GM19023 (cell line): ENCODE results near the gene CNTNAP5.

Experiments used
- ATAC-seq: cut with Tn5 transposase; IDR thresholded peaks from one replicate; pipeline ENCODE4 v1.9.1; 2021; ENCODE audit warnings: mild to moderate bottlenecking, moderate library complexity; ENCODE audit not compliant: unreplicated experiment

CNTNAP5 gene

DNA sequence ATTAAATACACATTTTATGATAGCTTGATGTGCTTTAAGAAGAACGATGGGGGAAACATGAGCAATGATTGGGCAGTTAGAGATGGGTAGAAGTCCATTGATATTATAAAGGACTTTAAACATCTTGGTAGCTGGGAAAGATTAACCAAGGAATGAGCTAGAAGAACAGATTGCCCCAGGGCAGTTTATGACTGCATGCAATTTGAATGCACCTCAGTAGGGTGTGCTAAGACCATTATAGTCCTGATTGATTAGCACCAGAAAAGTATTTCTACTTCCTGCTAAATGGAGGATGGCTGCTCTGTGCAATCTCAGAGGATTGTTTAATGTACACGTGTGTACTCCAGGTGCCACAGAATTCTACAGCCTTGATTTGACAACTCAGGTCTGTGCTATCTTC, 641.9 kb downstream of the CNTNAP5 start:
- ATAC-seq: no peak

DNA sequence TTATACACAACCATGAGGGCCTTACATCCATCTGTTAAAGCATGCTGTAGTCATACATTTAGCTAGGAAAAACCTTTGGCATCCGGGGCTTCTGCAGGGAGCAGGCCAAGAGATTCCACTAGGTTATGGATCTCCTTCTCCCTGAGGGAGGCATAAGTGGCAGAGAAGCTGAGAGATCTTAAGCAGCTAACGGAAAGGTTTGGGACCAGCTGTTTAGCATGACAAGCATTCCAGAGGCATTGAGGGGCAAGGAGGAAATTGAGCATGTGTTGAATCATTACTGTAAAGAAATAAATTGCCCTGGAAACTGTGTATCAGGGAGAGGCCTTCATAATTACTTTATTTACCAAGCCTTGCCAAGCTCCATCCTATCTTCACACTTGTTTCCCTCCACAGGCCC, 643.1 kb downstream of the CNTNAP5 start:
- ATAC-seq: no peak

DNA sequence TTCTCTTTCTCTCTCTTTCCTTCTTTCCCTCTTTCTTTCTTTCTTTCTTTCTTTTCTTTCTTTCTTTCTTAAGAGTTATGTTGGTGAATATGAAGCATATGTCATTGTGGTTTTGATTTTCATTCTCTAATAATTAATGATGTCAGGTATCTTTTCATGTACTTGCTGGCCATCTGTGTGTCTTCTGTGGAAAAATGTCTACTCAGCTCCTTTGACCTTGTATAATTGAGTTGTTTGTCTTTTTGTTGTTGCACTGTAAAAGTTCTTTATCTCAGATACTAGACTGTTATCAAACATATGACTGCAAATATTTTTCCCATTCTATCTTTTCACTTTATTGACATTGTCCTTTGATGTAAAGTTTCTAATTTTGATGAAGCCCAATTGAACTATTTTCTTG, 645.1 kb downstream of the CNTNAP5 start:
- ATAC-seq: no peak

DNA sequence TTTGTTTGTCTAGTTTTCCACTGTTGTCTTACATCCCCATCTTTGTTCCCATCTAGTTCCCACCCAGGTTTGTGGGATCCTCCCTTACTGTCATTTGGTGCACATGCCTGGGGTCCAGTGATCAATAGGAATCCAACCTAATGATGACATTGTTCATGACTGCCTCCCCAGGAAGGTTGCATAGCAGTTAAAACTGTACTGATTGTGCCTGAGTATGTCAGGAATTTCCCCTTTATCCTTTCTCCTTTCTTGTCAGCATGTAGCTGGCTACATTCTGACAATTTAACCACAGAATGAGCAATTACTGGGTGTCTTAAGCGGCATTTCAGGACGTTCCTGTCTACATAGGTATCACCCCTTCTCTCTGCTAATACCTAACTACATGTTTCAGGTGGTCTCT, 653.0 kb downstream of the CNTNAP5 start:
- no peak for ATAC-seq

DNA sequence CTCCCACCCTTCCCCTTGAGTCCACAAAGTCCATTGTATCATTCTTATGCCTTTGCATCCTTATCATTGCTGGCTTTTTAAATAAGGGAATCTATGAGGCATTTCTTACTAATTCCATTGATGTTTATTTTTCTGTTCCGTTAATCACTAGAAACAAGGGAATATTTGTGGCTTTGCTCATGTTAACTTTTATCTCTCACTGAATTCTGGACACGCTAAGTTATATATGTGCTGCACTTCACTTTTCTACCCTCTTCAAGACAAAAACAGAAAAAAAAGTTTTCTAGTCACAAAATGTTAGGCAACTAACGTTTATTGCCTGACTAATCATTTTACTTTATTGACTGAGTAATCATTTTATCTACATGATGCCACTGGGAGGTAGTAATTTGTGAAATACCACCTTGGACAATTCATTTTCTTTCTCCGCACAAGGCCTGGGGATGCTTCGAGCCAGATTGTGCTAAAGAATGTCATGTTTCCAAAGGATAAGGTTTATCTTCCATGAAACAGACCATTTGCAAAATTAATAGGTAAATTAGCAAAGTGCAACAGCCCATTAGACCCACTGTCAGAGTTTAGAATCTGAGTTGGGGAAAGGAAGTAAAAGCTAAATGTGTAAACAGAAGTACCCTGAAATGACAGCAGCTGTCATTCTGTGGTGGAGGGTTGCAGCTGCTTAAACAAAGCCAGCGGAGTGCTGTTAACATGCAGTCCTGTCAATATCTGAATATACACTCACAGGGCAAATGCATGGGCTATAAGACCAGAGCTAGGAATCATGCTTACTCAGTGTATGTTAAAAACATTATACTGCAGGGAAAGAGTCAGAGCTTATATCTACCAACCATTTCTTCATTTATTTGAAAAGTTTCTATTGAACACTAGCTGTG, 658.7 kb downstream of the CNTNAP5 start:
- no peak for ATAC-seq

DNA sequence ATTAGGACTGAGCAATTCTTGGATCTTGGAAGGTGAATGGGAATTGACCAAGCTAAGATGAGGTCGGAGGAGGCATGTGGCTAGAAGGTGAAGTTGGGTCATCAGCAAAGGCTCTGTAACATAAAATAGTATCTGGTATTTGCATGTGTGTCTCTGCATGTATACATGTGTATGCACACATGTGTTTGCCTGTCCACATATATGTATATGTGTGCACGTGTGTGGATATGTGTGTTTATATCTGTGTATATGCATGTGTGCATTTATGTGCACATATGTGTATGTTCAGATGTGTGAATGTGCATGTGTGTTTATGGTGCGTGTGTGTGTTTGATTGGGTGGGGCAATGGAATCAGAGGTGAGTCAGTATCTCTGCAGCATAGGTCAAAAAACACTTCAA, 664.3 kb downstream of the CNTNAP5 start:
- ATAC-seq: no peak

DNA sequence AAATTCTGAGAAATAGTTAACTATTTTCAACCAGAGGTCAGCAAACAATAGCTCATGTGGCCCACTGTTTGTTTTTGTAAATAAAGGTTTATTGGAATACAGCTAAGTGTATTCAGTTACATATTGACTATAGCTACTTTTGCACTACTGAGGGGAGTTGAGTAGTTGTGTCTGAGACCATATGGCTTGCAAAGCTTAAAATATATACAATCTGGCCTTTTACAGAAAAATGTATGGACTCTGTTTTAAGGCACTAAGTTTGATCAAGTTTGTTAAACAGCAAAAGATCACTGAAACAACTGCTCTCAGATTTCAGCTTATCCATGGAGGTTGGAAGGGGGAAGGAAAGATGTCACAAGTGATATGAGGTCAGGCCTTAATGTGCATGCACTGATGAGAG, 667.1 kb downstream of the CNTNAP5 start:
- ATAC-seq: no peak

DNA sequence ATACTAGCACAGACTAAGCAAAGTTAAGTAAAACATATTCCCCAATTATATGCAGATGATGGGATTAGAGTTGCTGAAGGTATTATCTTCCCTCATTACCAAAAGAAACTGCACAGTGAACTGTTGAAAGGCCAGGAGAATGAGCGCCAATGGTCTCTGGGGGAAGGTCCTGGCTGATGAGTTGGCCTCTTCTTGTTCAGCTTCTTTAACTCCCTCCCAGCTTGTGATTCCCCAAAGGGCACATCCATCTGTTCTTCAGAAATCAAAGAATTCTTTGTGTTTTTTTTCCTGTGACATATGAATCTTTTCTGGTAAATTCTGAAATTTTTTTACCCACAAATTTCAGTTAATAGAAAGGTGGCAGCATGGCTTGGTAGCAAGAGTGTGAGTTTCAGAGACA, 667.6 kb downstream of the CNTNAP5 start:
- no peak for ATAC-seq

DNA sequence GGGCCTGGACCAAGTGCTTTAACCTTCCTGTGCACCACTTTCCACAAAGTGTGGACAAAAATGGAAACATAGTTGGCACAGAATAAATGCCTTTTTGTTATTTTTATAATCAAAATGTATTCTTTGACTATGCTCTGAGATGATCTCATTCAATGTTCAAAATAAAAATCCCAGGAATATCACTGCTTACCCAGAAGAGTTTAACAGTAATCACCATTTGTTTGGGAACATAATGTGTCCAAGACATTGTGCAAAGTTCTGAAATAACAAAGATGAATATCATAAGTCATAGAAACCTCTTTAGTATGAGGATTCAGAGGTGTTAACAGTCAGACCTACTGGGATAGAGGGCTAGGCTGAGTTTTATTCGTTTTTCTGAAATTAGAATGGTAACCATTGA, 668.1 kb downstream of the CNTNAP5 start:
- ATAC-seq: no peak

DNA sequence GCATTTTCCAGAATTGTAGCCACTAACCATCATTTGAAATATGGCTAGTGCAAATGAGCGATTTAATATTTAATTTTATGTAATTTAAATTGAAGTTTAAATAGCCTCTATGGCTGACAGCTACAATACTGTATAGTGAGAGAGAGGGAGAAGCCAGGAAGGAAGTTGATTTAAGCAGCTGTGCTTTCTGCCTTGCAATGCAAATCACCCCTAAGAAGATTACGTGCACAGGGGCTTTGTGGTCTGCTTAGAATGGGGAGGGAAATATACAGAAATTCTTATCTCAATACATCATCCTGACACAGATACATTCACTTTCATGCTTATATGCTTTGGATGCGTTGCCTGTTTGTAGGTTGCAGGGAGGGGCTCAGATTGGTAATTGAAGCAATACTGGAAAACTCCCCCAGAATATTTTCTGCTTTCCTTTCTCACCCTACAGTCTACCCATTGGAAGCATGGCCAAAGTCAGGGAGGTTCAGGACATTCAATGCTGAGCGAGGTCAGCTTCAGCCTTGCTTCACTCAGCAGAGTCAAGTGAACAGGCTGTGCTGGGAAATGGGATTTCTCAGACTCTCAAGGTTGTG, 674.0 kb downstream of the CNTNAP5 start:
- ATAC-seq: no peak

DNA sequence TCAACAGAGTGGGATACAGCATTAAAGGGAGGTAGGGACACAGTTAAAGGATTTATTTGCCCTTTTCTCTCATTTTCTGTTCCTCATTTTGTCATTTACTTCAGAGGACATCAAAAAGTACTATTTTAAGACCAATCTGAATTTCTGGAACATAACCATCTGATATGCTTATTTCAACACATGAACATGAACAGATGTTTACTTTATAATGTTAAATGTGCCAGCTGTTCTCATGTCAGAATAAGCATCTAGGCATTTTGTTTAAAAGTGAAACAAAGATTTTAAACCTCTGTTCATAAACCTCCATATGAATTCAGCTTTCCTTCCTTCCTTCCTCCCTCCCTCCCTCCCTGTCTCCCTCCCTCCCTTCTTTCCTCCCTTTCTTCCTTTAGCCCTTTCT, 677.7 kb downstream of the CNTNAP5 start:
- no peak for ATAC-seq

DNA sequence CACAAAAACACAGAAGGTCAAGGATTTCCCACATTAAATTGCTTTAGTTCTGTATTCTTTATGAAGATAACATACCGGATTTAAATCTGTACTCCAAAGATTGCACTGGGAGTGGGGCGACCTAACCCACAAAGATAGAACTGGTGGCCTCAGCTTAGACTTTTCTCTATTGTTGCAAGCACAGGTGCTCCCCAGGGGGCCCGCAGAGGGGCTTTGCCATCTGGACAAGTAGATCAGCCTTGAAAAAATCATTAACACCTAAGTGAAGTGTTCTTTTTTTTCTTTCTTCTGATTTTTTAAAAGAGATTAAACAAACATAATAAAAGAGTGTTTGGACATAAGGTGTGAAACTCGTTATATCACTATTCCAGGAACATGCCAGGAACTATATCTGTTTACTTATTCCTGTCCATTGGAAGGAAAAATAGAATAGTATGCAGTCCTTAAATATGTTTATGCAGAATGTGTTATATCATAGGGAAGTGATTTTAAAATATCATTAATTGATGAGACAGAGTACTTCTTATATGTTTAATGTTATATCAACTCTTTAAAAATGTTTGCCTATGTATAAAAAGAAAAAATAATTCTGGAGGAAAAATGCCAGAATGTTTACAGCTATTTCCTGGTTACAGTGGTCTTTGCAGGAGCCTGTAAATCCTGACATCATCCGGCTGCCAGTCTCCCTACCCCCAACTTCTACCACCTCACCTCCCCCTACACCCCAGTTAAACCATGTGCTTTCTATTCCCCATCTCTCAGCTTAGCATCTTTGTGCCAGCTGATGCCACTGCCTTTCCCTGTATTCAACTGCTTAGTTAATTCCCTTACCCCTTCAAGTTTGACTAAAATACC, 679.2 kb downstream of the CNTNAP5 start:
- no peak for ATAC-seq

DNA sequence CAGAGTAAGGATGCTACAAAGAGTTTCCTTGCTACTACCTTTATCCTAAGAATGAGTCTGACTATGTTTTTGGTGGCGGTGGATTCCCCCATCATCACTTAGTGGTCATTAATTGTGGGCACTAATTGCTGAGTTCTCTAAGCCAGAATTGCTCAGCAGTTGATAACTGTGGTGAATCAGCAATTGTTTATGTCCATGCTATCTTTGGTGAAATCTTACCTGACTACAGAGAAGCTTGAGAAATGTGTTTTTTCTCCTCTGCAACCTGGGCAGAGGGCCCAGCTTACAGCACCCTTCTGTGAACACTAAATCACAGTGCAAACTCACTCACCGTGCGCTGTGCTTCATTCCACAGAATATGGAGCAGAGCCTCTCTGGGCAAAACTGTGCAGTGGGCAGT, 683.6 kb downstream of the CNTNAP5 start:
- no peak for ATAC-seq

DNA sequence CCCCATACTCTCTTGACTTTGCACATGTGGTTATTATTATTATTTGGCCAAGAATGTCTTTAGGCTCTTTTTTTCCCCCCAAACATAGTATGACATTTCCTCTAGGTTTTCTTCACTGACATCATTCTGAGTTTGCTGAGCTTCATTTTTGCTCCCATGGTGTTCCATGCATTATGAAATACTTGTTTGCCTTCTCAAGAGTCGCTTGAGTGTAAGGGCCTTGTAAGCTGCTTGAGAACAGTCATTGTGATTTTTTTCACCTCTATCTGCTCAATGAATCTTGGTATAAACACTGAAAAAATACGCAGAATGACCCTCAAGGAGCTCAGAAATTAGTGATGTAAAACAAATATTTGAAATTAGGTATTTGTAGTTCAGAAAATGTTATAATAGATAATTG, 688.9 kb downstream of the CNTNAP5 start:
- no peak for ATAC-seq

DNA sequence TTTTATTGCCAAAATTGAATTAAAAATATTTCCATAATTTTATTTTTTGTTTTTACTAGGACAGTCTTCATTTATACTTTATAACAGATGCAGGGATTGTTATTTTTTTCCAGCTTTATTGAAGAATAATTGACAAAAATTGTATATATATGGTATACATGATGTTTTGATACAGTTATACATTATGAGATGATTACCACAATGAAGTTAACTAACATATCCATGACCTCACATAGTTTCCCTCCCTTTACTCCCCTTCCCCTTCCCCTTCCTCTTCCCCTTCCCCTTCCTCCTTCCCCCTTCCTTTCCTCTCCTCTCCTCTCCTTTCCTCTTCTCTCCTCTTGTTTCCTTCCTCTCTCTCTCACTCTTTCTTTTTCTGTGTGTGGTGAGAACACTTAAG, 700.1 kb downstream of the CNTNAP5 start:
- no peak for ATAC-seq

DNA sequence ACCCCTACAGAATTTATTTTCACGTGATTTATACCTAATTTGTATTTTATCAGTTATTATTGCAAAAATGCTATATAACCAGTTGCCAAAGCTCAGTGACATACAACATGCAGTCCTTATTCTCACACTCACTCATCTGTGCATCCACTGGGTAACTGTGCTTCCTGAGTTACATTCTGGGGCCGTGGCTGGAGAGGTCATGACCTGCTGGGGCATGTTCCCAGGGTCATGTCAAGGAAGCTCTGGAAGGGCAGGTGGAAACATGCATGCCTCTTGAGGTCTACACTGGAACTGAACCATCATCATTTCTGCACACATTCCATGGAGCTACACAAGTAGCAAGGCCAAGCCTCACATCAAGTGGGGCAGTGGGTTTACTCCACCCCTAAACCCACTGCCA, 715.5 kb downstream of the CNTNAP5 start:
- ATAC-seq: no peak

DNA sequence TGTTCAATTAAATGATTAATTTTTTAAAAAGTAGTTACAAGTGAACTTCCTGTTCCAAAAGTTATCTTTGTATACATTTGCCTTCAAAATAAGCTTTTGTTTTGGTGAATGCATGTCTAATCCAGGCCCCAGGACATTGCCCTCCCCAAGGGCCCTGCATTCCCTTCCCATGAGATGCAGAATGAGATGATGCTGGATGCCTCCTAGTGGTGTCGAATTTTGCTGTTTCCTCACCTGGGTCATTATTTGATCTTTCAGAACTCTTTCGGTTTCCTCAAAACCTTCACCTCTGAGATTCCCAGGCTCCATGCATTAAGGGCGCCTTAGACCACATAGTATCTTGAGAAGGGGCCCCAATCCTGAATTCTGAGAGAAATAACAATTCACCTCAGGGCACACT, 728.8 kb downstream of the CNTNAP5 start:
- no peak for ATAC-seq

DNA sequence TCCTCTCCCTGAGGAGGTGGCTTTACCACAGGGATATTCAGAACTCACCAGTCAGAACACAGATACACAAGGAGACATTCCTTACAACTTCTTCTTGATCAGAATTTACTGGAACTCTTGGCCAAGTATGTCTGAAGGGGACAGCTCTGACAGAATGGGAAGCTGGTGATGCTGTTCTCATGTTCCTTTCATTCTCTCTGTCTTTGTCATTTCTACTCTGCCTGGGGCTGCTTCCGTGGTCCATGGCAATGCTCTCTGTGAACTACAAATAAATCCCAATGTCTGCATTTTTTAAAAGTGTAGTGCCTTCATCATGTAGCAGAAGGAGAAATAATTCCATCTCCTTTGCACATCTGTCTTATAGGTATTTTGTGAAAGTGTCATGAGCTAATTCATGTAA, 730.3 kb downstream of the CNTNAP5 start:
- no peak for ATAC-seq

DNA sequence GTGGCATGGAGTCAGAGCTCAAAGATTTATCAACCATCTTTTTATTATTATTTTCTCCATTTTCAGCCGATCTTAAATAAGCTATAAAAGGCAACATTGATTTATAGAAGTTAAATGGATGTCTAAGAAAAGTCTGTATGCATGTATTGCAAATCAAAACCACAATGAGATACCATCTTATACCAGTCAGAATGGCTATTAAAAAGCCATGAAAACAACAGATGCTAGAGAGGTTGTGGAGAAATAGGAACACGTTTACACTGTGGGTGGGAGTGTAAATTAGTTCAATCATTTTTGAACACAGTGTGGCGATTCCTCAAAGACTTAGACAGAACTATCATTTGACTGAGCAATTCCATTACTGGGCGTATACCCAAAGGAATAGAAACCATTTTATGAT, 731.0 kb downstream of the CNTNAP5 start:
- ATAC-seq: no peak

DNA sequence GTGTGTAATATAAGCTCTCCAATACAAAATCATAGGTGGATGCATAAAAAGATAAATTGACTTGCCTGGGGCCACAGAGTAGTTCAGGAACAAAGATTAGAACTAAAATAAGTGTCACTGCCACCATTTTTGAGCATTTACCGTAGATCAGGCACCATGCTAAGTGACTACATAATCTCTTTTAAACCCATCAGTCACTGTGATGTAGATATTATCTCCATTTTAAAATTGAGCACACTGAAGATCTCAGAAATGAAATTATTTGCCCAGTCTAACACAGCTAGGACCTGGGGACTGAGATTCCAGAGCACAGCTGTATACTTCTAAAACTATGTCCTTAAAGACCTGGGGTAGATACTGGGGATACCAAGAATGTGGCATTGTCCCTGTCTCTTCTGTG, 737.3 kb downstream of the CNTNAP5 start:
- ATAC-seq: no peak

DNA sequence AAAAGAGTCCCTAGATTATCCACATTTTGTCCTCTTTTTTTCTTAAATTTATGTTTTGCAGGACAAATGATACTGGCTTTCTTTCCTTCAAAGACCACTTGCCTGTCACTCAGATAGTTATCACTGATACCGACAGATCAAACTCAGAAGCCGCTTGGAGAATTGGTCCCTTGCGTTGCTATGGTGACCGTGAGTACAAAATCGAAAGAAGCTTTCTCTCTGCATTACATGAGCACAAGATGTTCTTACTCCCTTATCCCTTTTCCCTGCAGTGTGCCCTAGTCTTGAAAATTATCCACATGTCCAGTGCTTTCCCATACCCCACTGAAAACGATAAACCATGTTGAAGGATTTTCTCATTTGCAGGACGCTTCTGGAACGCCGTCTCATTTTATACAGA, 738.5 kb downstream of the CNTNAP5 start:
- ATAC-seq: no peak

DNA sequence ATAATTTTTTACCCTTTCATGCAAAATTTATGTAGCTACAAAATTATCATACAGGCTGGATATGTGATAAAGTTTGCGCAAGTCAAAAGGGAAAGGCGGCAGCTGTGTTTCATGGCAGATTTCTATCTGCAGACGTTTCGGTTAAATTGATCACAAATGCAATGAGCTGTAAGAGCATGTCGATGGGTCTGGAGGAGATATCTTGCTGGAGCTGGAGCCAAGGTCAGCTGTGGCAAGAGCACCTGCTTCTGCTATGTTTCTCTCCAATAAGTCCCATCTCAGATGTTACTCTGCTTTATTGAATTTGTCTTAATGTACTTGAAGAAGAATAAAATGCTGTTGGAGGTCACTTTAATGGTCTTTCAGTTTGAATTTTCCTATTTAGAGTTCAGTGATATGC, 749.7 kb downstream of the CNTNAP5 start:
- ATAC-seq: no peak
